HG02973 (cell line): ENCODE results near the gene EHBP1.

Source experiments
- ATAC-seq: cut with Tn5 transposase; IDR thresholded peaks from one replicate; pipeline ENCODE4 v1.9.1; 2021; ENCODE audit warnings: moderate library complexity; ENCODE audit not compliant: unreplicated experiment

EHBP1 gene

DNA sequence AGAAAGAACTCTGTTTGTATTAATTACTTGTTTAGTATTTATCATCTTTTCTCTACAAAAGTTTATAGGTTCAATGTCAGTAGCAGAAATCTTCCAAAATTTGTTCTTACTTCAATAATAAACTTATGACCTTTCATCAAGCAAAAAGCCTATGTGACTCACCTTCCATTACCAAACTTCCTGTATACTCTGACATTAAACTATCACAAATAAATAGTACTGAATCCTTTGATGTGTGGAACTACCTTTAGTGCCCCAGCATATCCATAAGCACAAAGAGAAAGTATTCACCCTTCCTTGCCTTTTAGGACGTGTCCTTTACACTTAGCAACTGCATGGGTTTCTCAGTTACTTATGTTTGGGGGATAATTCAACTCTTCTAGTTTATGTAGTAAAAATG, 166.0 kb downstream of the EHBP1 start:
- no peak for ATAC-seq

DNA sequence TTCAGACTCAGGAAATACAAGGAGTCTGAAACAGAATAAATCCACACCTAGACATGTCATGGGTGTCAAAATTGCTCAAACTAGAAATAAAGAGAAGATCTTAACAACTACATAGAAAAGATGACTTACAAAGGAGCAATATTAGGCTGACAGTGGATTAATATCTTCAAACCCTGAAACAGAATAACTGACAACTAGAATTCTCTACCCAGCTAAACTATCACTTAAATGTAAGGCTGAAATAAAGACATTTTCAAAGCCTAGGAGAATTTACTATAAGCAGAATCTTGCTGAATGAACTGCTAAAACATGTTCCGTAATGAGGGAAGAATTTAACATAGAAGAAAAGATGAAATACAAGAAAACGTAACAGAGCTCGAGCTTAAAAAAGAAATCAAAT, 168.1 kb downstream of the EHBP1 start:
- no peak for ATAC-seq

DNA sequence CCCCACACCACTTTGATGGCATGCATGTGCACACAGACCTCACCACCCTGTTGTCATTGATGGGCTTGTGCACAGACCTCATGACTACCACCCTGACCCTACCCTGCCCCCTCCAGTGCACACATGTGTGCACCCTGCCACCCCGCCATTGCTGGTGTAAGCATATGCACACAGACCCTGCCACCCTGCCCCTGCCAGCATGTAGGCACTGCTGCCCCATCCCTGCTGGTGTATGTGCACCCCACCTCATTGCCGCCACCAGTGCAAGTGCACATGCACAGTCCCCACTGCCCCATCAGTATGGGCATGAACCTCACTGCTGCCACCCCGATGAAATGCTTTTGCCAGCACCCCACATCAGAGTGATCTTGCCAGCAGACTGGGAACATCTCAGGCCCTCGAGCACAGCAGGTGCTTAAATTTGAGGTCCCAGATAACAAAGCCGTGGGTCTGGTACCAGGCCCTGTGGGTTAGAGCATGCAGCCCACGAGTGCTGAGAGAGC, 169.4 kb downstream of the EHBP1 start:
- no peak for ATAC-seq

DNA sequence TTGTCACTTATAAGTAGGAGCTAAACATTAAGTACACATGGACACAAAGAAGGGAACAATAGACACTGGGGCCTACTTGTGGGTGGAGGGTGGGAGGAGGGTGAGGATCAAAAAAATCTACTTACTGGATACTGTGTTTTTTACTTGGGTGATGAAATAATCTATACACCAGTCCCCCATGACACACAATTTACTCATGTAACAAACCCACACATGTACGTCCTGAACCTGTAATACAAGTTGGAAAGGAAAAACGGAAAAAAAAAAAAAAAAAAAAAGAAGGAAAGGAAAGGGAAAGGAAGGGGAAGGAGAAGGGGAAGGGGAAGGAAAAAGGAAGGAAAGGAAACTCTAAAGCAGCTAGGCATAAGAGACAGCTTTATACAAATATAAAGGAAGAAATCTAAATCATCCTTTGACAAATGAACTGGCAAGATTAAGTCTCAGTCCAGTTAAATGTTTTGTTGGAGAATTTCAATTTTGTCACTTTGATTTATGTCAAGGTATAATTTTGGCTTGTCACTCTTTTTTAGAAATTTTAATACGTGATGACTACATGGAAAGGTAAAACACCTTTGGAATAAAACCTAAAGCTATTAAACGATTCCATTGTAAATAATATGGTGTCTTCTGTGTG, 175.8 kb downstream of the EHBP1 start:
- no peak for ATAC-seq

DNA sequence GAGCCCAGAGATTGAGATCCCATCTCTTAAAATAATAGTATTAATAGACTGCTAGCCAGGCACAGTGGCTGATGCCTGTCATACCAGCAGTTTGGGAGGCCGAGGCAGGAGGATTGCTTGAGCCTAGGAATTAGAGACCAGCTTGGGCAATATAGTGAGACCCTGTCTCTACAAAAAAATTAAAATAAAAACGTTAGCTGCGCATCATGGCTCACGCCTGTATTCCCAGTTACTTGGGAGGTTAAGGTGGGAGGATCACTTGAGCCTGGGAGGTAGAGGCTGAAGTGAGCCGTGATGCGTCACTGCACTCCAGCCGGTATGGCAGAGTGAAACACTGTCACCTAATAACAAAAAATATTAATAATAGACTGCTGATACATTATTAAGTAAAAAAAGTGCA, 178.1 kb downstream of the EHBP1 start:
- no peak for ATAC-seq

DNA sequence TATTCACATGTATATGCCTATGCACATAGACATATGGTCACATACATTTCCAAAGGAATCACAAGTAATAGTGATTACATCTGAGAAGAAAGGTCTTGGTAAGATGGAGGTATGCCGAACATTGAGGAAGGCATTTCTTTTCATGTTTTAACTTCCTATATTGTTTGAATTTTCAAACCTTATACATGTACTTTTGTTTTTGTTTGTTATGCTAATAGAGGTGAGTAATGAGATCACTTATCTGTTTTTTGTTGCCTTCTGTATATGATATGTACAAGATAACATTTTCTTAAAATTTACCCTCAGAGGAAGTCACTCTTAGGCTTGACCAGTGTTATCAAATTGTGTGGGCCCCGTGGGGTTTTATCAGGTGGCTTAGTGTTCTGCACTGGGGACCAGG, 178.6 kb downstream of the EHBP1 start:
- no peak for ATAC-seq

DNA sequence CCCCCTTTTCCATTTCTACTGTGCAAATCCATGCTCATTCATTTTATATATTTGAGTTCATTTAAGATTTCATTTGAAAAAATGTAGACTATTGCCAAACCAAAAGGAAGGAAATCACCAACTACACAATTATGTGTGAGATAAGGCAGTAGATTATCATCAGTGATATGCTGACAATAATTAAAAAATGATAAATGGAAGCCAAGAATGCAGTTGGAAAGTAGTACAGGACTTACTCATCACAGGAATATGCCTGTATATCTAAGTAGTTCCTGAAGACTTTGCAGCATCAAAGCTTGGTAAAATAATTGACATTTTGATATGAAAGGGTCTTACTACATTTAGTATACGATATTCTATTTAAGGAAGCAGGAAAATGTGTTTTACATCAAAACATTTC, 179.0 kb downstream of the EHBP1 start:
- no peak for ATAC-seq

DNA sequence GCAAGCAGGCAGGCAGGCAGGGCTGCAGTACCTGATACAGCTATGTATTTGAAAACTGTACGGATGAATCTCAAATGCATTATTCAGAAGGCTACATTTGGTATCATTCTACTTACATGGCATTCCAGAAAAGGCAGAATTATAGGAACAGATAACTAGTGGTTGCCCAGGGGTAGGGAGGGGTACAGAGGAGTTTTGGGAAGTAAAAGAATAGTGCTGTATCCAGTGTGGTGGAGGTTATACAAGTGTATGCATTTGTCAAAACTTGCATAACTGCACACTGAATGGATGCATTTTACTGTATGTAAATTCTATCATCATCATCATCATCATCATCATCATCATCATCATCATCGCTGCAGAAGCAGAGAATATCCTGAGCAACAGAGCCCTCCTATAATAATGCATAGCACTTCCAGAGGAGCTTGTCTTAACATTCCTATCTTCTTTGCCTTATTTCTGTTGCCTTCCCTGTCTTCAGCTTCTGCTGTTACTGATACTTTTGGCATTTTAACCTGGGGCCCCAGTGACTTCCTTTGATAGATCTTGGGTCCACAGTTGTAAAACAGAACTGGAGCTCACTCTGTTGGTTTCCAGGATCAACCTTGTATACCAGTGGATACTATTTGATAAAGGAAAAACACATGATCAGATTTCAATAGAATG, 189.6 kb downstream of the EHBP1 start:
- ATAC-seq: no peak

DNA sequence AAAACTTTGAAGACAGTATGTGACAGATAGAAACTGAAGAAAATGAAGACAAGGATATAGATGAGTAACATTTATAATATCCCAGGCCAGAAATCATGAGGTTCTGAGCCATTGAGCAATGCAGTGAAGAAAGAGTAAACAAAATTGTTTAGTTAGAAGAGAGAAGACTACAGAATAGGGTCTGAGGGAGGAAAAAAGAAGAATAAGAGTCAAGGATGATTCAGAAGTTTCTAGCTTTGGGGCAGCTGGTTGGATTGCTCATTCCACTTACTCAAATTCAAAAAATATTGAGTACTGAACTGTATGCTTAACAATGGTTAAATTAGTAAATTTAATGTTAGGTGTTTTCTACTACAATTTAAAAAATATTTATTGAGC, 190.1 kb downstream of the EHBP1 start:
- no peak for ATAC-seq

DNA sequence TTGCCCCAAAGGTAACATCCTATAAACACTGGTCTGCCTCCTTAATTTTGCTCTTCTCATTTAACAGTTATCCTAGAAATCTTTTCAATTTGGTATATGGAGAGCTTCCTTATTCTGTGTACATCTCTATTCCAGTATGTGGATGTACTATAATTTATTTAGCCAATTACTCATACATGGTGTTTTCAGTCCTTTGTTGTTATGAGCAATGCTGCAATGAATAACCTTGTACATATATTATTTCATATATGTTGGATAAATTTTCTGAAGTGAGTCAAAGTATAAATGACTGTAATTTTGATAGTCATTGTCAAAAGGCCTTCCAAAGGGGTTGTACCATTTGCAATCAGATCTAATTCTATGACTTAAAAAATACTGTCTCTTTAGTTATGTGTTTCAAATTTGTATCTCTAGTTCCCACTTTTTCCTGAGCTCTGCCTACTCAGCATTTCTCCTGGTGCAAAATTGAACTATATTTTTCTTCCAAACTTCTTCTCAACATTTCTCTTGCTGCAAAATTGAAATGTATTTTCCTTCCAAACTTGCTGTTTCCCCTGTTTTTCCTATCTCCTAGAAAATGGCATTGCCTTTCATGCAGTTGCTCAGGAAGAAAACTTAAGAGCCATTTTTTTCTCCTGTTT, 191.8 kb downstream of the EHBP1 start:
- no peak for ATAC-seq

DNA sequence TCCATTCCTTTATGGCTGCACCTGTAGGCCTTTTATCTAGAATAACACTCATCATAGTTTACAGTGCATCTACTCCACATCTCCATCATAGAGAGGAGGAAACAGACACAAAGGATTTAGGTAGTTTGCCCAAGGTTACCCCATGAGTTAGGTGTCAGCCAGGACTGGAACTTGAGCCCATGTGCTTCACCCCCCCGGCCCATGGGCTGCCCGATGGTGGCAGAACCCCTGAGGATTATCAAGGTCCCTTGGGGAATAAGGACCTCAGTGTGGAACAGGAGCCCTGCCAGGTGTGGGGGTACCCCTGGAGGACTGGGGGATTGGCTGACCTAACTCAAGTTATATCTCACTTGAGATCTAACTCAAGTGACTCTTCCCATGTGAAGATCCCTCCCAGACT, 198.8 kb downstream of the EHBP1 start:
- ATAC-seq: no peak

DNA sequence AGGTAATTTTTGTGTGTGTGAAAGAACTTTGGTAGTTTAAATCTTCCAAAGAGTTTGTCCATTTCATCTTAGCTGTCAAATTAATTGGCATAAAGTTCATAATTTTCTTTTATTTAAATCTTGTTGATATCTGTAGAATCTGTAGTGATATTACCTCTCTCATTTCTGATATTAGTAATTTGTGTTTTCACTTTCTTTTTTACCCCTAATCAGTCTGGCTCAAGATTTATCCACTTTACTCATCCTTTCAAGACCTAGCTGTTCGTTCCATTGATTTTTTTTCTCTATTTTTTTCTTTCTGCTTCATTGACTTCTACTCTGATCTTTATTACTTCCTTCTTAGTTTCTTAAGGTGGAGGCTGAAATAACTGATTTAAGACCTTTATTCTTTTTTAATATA, 202.6 kb downstream of the EHBP1 start:
- ATAC-seq: no peak

DNA sequence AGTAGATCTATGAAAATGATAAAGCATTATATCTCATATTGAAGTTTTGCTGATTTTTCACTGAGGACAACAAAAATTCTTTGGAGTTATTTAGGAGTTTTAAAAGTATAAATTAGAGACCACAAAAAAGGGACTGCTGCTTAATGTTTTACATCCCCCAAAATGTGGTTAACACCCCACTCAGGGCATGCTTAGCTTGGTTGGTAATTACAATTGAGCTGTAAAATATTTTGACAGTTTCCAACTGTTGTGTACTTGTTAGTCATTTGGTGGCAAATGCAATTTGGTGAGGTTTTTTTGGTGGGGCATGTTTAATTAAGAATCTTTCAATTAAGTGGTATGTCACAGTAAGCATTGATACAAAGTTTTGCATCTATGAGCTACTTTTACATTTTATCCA, 207.8 kb downstream of the EHBP1 start:
- ATAC-seq: no peak

DNA sequence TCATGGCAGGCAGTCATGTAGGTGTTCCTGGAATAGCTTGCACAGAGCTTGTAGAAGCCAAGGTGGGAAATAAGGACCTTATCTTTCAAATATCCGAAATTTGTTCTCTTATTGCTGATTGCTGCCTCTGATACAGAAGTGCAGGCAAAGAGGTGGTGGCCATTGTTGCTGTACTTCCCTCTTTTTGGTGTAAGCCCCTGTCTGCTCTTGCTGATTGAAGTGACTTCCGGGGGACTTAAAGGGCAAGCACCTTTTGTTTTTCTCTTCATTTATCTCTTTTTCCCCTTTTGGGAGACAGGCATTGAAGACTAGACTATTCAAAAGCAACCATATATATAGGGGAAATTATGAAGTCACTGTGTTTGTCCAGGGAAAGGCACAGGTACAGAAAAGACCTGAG, 213.5 kb downstream of the EHBP1 start:
- no peak for ATAC-seq

DNA sequence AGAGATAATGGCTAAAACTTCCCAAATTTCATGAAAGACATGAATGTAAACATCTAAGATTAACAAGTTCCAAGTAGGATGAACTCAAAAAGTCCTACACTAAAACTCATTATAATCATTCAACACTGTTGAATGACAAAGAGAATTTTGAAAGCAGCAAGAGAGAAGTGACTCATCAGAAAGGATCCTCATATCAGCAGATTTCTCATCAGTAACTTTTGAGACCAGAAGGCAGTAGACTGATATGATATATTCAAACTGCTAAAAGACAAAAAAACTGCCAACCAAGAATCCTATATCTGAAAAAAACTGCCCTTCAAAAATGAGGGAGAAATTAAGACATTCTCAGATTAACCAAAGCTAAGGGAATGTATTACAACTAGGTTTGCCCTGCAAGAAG, 214.6 kb downstream of the EHBP1 start:
- no peak for ATAC-seq

DNA sequence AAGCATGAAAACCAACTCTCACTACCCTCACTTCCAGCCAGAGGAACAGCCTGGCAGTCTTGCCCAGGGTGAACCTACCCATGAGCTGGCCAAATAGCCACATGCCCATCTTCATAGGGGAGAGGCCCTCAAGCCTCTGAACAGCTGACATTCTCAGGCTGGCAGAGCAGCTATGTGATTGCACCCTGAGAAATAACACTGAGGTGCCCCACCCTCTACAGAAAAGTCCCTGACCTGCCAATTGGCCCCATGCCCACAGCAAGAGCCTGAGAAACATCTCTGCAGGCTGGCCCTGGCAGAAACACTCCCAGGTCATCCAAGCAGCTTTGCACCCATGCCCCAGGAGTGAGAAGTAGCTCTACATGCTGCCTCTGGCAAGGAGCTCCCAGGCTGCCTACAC, 217.7 kb downstream of the EHBP1 start:
- no peak for ATAC-seq

DNA sequence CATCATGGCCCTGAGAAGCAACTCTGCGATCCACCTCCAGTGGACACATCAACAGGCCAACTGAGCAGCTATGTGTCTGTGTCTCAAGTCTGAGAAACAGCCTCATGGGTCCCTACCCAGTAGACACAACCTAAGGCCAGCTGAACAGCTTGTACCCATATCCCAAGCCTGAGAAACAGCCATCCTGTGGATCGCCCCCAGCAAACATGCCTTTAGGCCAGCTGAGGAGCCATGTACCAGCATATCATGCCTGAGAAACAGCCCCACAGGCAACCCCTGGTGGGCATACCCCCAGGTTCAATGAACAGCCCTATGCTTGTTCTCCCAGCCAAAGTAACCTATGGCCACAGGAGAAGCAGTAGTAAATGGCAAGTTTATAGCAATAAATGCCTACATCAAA, 218.4 kb downstream of the EHBP1 start:
- ATAC-seq: no peak

DNA sequence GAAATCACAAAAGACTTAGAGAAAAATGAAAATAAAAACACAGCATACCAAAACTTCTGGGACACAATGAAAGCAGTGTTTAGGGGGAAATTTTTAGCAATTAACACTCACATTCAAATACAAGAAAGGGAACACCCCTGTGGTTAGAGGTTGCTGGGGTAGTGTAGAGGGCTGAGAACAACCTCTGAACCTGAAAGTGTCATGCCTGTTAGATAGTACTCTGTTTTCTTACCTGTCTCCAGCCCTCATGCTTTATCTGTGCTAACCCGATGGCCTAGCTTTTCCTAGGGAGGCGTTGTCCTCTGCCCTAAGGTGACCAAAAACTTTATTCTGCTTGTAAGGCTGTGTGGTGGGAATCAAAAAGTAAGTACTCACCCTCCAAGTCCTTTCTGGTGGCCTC, 222.5 kb downstream of the EHBP1 start:
- no peak for ATAC-seq

DNA sequence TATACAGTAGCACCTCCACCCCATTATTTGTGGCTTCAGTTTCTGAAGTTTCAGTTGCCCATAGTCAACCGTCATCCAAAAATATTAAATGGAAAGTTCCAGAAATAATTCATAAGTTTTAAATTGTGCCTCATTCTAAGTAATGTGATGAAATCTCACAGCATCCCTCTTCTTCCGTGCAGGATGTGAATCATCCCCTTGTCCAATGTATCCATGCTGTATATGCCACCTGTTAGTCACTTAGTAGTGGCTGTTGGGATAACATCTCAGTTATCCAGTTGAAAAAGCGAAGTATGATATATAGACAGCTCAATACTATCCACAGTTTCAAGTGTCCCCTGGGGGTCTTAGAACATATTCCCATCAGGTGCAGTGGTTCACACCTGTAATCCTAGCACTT, 226.0 kb downstream of the EHBP1 start:
- ATAC-seq: no peak

DNA sequence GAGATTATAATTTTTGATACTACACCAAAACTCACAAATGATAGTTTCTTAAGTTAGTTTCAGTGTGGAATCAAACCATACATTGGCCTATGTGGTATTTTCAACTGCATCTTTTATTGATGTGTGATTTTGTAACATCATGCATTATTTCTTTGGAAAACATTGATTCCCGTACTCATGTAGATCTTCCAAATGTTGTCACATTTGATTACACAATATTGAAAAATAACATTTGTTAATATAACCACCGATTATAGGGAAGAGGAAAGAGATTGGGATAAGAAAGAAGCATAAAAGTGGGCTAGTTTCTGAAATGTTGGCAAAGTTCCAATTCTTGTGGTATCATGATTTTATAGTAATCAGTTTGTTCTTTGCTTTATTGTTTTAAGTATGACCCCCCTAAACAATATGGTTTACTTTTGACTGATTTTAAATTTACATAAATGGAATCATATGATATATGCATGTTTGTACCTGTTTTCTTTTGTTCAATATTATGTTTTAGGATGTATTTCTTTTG, 227.9 kb downstream of the EHBP1 start:
- no peak for ATAC-seq

DNA sequence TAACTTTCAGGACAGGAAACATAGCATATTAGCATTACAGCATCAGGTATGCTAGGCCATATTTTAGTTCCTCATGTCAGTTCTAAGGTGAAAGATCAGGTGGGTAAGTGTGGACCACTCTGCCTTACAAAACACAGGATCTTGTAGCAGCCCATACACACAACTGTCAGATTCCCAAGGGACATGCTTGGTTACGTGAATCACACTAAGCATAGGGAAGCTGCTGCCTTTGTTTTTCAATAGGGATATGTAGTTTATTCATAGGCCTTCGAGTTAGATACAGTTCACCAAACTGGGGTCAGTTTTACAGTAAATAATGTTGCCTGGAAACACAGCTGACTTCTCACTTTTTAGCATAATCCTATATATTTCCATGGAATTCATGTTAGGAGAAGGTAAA, 229.0 kb downstream of the EHBP1 start:
- no peak for ATAC-seq

DNA sequence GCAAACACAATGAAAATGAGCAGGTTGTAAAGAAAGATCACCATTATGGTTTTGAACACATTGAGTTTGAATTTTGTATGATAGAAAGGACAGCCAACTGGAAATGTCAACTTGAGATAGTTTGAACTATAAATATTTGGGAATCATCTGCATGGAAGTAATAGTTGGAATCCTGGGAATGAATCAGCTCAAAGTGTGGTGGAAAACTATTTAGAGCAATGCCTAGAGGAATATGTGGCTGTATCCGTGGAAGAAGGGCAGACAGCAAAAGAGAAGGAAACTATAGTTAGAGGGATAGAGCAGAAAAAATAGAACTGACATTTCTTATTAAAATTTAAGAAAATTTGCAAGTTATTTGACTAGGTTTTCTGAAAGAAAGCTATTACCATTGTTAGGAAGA, 232.6 kb downstream of the EHBP1 start:
- ATAC-seq: no peak
